ENCODE results near the gene LRIG3.
A peak's percentile ranks its signal among the peaks of the same experiment; 100 is the strongest.
"Not testable (repeated sequence)": the region's sequence is repeated elsewhere in the genome, so short reads cannot be mapped to it uniquely, and the experiment has no call there.

Gene LRIG3

DNA sequence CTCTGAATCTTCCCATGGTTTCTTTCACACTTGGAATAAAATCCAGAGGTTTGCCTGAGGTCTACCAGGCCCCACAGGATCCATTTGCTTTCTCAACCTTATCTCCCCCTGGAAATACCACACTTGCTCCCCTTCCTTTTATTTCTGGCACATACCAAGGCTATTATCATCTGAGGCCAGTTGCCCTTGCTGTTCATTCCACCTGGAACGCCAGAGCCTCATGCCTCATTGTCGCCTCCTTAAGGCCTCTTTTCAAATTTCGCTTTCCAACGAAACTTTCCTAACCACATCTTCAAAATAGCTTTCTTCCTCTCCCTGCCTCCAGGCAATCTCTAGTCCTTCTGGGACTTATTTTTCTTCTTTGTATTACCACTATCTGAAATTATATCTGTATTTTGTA is 11.2 kb upstream of the LRIG3 start:
- no peak for DNase-seq

DNA sequence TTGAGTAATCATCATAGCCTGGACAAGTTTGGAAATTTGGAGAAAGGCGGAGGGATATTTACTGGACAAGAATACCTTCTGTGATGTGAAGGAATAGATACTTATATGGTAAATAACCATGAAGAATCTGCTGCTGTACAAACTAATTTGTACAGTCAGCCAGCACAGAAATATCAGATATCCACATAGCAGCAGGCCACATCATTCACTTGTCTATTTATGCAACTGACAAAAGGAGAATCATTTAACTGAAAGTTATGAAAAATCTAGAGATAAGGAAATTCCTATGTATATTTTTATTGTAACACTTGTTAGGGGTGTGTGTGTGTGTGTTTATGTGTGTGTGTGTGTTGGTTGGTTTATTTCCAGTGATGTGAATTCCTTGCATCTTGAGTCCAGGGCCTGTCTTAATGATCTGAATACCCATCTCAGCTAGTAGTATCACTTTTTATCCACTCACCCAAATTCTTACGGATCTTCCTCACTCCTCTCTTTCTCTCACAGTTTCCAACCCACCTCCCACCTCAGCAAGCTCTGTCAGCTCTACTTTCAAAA is 10.5 kb upstream of the LRIG3 start:
- DNase-seq = no peak

DNA sequence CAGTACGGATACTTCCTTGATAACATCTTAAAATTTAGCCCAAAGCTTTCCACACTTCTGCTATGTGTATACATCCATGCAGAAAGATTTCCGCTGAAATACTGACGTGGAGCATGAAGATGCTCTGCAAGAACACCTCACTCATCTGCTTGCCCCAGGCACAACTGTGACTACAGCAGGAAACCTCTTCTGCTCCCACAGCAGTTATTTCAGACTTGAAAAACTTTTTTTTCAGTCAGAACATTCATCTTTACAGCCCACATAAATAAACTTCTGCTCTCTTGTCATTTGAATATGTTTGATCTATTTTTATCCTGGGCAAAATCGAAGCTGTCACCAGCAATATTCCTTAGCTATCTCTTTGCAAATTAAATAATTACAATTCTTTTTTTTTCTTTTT is 6.8 kb upstream of the LRIG3 start:
- no peak for DNase-seq

DNA sequence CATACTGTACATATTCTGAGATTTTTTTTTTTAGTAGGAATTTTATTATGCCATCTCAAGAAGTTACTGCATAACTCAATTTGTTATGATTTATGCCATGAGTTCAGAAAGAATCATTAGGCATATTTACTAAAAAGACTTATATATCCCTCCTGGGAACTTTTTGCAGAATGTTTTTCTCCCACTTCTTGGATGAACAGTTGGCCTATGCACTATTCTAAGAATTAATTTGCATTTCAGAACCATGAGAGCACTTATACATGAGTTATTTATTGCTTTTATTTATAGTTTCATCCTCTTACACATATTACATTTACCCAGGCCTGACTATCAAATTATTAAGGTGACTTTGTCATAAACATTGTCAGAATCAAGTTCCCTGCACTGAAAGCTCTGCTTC is 6.3 kb upstream of the LRIG3 start:
- DNase-seq = no peak

DNA sequence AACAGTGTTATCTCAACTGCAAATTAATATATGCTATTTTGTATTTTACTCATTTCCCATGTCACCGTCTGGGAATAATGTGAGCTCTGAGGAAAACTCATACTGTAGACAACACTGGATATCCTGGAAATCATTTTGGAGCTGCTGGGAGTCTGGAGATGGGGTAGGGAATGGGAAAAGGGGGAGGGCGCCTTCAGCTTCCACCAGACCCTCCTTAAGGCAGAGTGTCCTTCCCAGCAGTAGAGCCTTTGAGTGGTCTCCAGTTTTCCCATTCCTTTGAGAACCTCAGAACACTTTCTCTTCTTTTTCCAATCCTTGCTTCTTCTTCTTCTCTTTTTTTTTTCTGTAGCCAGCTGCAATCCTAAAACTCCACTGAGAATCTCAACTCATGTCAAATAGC is 5.4 kb upstream of the LRIG3 start:
- DNase-seq = no peak

DNA sequence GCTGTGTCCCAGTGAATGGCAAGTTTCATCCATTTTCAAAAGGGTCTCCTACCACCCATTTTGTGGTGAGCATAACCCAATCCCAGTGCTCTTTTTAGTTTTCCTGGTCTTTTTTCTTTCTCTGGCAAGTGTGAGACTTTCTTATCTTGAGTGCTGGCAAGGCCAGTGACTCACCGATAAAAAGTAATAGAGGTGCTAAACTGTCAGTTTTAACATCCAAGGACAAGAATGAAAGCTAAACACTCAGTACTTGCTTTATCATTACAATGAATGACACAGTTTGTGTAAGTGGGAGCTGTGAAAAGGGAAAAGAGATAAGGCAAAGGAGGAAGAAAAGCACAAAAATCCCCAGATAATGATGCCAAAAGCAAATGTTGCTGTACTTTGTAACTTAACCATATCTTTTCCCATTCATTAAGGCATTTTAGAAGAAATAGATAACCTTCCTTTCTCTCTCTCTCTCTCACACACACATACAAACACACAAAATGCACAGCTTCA is 4.9 kb upstream of the LRIG3 start:
- DNase-seq = peak; percentile 19

DNA sequence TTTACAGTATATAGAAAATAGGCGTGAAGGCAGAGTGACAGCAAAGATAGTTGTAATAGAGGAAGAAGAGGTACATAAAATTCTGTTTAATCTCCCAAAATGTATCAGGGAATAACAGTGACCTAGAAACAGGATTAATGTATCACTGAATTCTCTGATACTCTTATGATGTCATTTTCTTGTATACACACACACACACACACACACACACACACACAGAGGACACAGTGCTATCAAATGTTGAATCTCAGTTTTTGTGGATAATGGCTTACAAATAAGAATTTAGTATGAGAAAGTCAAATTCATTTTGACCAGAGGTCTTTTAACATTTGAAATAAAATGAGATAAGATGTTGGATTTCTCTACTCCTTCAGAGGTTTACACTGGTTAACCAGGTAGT is 4.3 kb upstream of the LRIG3 start:
- no peak for DNase-seq

DNA sequence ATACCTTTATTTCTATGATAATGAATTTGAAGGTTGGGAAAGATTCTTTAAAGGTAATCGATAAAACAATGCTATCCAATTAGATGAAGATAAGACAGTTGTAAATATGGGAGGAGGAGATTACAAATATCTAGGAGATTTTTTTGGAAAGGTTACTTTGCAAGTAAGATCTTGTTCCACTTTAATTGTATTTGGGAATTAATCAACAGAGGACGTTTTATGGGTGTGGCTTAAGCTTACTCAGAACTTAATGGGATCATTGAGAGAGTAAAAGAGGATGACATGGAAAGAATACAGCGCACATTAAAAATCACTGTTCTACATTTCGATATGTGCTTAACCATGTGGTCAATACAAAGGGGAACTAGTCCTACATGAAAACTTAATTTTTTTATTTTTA is 3.5 kb upstream of the LRIG3 start:
- no peak for DNase-seq

DNA sequence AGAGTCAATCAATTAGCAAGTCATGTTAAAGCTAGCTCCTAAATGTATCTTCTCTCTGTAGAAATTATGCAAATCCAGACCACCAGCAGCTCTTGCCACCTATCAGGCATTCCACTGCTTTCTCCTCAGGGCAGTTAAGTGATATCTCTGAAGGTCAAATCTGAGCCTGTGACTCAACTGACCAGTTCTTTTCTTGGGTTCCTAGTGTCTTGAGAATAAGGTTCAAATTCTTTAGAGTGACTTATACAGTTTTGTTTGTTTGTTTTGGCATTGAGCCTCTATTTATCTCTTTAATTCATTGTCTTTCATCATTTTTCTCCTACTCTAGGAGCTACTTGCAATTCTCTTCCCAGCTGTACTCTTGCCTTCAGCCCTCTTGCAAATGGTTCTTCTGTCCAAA is 2.5 kb upstream of the LRIG3 start:
- no peak for DNase-seq

DNA sequence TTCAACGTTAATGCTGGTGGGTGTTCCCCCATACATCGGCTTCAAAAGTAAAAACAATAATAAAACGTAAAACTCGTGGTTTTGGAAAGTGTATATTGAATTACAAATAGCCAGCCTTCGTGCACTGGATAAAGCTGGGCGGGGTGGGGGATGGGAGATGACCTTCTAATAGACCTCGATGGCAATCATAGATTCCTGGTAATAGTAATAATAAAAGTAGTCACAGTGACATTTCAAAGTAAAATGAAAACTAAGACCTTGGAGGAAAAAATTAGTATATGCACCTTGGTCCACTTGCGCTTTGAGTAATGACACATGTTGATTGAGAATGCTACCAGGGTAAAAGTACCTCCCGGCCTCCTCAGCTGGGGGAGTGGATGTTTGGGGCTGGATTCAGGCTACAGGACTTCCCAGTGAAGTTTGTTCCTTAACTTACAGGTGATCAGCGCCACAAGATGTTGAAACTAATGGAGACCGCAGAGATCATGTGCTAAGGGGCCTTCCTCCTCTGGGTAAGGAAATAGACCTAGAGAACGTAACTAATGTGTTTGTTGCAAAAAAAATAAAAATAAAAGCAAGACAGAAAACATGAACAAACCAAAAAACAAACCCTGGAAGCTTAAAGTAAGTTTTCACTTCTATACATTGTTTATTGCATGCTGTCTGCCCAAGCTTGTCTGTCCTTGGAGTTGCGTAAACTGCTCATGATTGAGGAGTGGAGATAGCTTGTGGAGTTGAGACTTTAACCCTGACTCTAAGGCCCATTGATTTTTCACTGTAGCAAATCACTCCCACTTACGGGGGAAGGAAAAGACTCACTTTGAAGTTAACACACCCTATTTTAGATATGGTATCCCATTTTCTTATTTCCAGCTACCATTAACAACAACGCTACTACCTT is 907 bp upstream of the LRIG3 start:
- DNase-seq = no peak

DNA sequence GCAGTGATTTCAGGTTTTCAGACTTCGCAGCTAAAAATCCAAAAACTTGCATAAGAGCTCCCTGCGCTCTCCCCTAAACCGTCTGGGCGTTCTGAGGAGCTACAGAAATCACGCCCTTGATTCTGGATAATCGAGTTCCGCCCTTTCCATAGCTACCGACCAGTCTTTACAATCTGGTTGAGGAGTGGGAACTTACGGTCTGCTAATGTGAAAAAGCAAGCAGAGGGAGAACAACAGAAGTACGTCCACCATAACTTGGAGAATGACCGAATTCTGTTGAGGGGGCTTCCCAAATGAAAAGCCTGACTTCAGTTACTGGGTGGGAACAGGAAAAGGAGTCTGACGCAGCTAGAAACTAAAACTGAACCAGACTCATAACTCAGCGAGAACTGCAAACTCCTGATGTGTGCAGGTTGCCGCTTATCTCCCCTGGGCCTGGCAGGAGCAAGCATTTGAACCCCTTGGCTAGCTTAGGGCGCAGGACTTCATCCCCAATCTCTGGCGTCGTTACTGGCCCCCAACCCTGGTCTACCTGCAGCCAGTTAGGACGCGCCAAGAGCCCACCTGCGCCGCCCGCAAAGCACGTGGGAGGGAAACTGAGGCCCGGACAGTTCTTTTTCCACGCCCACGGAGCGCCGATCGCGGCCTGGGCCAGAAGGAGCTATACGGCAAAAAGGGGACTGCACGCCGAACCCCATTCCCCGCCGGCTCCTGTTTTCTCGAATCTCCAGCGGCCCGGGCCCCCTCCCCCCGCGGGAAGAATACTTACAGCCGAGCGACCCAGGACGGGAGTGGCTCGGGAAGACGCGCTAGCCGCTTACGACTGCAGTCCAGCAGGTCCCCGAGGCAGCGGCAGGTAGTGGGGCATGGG is 838 bp downstream of the LRIG3 start:
- DNase-seq = peak; percentile 1

DNA sequence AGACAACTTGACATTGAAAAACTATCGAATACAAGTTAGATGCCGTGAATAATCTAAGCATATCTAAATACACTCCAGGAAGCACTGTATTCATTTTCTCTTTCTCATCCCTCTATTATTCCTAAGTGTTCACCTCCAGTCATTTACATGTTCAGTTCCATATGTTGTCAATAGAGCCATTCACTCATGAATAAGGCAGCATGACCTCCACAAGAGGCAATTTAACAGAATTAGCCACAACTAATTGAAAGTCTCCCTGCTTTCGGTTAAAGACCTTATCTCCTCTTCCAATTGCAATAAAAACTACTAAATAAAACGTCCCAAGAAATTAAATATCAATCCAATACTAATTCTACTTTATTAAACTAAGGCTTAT is 1.8 kb downstream of the LRIG3 start:
- no peak for DNase-seq

DNA sequence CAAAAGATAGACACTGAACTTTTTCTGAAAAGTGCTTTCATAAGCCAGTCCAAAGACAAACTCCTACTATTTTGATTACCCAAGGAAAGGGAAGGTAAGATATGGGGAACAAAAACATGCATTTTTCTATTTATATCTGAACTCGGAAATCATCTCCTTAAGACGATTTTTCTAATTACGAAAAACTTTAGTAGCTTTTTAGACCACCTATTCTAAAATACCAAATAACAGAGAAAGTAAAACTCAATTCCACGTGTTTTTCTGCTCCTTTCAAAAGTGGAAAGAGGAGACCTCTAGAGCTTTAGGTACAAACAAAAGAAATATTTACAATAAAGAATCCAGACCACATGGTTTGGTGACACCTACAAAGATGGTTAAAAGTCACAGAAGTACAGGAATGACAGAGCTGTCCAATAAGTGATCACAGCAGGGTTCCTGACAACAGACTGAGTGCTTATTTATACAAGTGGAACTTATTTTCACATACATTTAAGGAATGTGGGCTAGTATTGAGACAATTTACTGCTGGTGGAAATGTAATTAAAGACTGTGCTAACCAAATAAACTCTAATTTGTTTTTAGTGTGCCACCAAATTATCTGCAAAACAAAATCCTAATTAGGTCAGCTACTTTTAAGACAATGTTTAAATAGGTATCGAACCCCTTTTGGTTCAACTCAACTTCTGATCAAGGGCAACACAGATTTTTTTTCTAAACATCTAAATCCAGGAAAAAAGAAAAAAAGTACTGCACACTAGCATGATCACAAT is 2.4 kb downstream of the LRIG3 start:
- no peak for DNase-seq

DNA sequence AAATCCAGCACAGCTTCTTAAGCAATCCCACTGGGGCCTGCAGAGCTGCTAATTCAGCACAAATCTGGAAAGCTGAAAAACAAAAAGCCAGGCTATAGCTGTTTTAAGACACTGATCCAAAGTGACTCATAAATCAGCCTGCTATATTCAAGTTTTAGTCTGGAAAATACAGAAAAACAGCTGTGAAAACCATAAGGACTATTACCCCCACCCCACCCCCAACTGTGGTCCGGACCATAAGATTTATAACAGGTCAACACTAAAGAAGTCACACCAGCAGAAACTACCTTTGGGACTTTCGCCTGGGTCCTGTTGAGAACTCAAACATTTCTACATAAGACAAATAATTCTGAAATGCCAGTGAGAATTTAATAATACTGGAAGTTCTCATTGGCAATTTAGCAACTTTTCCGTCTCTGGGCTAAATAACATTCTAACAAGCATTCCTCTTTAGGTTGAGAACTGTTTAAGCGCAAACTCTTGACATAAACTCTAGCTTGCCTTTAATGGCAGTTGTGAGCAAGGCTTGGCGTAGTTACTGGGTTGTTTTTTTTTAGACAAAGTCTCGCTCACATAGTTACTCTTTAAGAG is 3.3 kb downstream of the LRIG3 start:
- DNase-seq = no peak

DNA sequence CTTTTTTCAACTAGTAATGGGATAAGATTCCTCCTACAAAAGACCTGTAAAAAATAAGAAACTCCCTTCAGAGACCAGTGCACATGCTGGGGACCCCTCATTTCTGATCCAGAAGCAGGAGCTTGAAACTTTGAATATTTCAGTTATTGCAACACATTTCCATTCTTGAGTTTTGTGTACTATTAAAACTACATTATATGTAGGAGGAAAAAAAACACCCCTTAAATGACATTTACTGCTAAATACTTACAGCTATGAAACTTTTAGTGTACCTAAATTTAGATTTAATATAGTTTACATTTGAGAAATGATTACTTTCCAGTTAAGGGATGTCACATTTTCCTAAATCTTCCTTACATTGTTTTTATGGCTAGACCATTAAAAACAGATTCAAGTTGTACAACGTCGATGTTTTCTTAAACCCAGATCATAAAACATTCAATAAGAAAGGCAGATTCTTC is 4.1 kb downstream of the LRIG3 start:
- DNase-seq = no peak

DNA sequence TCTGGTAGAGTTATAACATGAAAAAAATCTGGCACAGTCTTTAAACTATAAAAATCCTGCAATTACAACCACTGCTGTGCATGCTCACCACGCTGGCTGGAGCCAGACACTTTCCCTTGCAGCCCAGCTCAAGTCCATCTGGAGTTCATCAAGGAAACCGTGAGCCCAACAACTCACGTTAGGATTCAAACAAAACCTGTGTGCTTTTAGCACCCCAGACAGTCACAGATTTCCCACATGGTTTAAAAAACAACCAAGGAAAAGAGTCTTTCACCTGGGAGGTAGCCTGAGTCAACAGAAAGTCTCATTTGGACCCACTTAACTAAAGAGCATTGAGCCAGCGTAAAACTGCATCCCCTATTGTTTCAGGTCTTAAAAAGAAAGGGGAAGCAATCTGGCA is 4.7 kb downstream of the LRIG3 start:
- no peak for DNase-seq

DNA sequence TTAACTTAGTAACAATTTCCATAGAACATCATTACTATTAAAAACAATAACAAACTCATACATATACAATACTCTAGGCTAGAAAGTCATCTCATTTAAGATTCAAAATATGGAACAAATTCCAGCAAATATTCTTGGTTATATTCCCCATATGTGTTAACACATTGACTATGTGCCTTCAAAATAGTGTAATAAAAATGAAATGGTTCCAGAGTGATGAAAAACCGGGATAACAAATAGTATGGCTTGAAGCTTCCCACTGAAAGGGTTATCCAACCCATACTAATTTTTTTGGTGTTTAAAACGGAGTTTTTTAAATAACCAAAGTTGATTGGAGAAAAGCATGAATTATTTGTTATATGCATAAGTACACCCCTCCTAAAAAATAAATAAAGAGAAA is 5.3 kb downstream of the LRIG3 start:
- no peak for DNase-seq

DNA sequence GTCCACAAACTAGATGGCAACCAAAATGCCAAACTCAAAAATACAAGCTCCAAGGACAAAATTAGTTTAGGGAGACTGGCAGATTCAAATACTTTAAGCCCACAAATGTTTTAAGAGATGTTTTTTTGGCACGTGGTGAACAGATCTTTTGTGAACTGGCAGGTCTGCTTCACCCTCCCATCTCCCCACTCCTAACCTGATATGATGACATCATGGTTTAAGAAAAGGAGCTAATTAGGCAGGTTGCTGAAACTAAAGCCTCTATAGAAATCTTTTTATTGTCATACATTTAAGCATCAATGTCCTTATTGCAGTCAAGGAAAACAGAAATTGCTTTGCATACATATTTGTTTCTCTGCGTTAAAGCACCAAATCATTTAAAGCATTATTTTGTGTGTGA is 5.8 kb downstream of the LRIG3 start:
- DNase-seq = no peak

DNA sequence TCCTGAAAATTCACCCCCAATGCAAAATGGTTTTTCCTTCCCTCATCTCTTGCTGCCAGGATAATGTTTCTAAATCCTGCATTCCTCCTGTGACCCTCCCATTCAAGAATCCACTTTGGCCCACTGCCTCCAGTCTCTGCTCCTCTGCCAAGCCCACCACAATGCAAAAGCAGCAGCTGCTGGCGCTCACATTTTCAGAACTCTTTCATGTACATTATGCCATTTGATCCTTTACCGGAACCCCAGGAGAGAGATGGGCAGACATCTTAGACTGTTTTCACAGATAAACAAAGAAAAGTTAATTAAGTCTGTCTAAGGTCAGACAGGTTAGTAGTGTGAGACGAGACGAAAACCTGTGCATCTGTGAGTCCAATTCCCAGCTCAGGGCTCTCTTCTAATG is 12.9 kb downstream of the LRIG3 start:
- DNase-seq = no peak

DNA sequence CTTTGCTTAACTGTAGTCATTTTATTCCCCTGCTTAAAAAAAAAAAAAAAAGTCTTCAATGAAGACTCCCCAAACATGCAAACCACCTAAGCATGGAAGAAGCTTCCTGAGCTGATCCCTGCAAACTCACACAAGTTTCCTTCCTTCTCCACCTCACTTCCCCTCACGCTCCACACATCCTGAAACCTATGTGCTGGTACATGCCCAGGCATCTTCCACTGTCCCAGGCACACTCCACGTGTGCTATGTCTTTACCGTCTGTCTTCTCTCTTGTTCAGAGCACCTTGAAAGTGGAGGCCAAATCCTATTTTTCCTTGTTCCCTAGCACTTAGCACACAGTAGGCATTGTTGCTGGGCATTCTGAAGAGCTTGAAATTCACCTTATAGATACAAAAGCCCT is 13.4 kb downstream of the LRIG3 start:
- DNase-seq = no peak

DNA sequence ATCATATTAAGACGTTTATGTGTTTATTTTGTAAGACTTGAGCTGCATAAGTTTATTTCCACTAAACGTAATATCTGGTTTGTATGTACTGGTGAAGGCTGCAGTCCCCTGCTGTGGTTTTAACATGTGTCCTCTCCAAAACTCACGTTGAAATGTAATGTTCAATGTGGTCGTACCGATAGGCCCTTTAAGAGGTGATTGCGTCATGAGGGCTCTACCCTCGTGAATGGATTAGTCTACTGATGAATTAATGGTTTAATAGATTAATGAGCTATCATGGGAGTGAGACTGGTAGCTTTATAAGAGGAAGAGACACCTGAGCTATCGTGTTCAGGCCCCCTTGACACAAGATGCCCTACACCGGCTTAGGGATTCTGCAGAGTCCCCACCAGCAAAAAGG is 14.9 kb downstream of the LRIG3 start:
- no peak for DNase-seq

DNA sequence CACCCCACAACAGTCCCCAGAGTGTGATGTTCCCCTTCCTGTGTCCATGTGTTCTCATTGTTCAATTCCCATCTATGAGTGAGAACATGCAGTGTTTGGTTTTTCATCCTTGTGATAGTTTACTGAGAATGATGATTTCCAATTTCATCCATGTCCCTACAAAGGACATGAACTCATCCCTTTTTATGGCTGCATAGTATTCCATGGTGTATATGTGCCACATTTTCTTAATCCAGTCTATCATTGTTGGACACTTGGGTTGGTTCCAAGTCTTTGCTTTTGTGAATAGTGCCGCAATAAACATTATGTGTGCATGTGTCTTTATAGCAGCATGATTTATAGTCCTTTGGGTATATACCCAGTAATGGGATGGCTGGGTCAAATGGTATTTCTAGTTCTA is 17.6 kb downstream of the LRIG3 start:
- DNase-seq = not testable (repeated sequence)

Data from hematopoietic multipotent progenitor cell treated with erythropoietin and hydrocortisone succinate and interleukin-3 and kit ligand, for 4 days (in vitro differentiated cells).